ENCODE measurements around the gene ABCA1.
"Not testable (repeated sequence)": the region's sequence is repeated elsewhere in the genome, so short reads cannot be mapped to it uniquely, and the experiment has no call there.

- TF ChIP-seq CTCF, POLR2A, EP300 (IDR thresholded peaks at IDR 0.05): not testable (repeated sequence)
These were observed 48.1 kb upstream of the ABCA1 start for GRCh38 chr9:104975966-104976595.
